GM10266 (cell line): Measurements from ENCODE around the gene SESN3.
"Not testable (repeated sequence)": the region's sequence is repeated elsewhere in the genome, so short reads cannot be mapped to it uniquely, and the experiment has no call there.

Experiments used
- DNase-seq: peaks from one replicate; pipeline ENCODE4 v3.0.0; 2012; ENCODE audit errors: extremely low spot score
- CTCF ChIP-seq: IDR thresholded peaks from 2 replicates; pipeline ENCODE4 v1.5.1; 2012; ENCODE audit warnings: mild to moderate bottlenecking, low read depth; ENCODE audit not compliant: control insufficient read depth, insufficient read depth; ENCODE audit errors: missing control alignments

SESN3 gene

GRCh38 chr11:95229993-95230809 lies 801 bp downstream of the SESN3 start:
- DNase-seq = no peak
- no peak for TF ChIP-seq CTCF

GRCh38 chr11:95229199-95229992 lies 1.6 kb downstream of the SESN3 start:
- no peak for DNase-seq
- TF ChIP-seq CTCF = no peak

GRCh38 chr11:95228081-95228749 lies 2.8 kb downstream of the SESN3 start:
- TF ChIP-seq CTCF = no peak
- DNase-seq = no peak

- not testable (repeated sequence) for DNase-seq
Measured at GRCh38 chr11:95227060-95227459, 3.9 kb downstream of the SESN3 start.

- no peak for DNase-seq
- no peak for TF ChIP-seq CTCF
Measured at GRCh38 chr11:95222817-95223216, 8.2 kb downstream of the SESN3 start.

- DNase-seq = no peak
- no peak for TF ChIP-seq CTCF
Measured at GRCh38 chr11:95219599-95219998, 11.4 kb downstream of the SESN3 start.

- no peak for DNase-seq
Measured at GRCh38 chr11:95218149-95218548, 12.9 kb downstream of the SESN3 start.

More at GRCh38 chr11:95218149-95218548, 12.9 kb downstream of the SESN3 start:
- TF ChIP-seq CTCF = no peak
